ENCODE measurements around the gene MDGA2. TPM values are rescaled to one million over a fixed set of nuclear protein-coding genes. Genes with fewer than 3 reads are reported as not detected.

The MDGA2 gene
- total and polyA plus RNA-seq, 11 donors = 0.12 to 0.26 TPM; not detected in 9

- WGBS, 4 donors = 77 to 87% (median 82%) methylated on average over 1 of the region's 1 CpG
- no peak for ATAC-seq
- no peaks in the 10 kb centered on the region for H3K27me3 ChIP-seq
- H3K4me1 ChIP-seq = no peaks in the 10 kb centered on the region
- TF ChIP-seq CTCF (IDR thresholded peaks at IDR 0.05) (no peak), POLR2A (IDR thresholded peaks at IDR 0.05) (no peak)
- H3K36me3 ChIP-seq = no peaks in the 10 kb centered on the region
- no peak for DNase-seq
- no peak overlapping the region for H3K27ac ChIP-seq
- H3K4me3 ChIP-seq = no peak overlapping the region
- intact Hi-C loops (cut with DNase I) = no loop called here
- H3K9me3 ChIP-seq = peaks cover 0 to 5% (median 0%) of the 10 kb centered on the region in 12 donors
Observed at GRCh38 chr14:47167402-47167801, 508.0 kb downstream of the MDGA2 start.

- intact Hi-C loops (cut with DNase I) = no loop called here
- Histone ChIP-seq H3K36me3 (no peaks in the 10 kb centered on the region), H3K9me3 (no peaks in the 10 kb centered on the region), H3K27me3 (no peaks in the 10 kb centered on the region), H3K4me1 (no peaks in the 10 kb centered on the region), H3K27ac (no peak overlapping the region), H3K4me3 (no peak overlapping the region)
- 91 to 97% (median 95%) methylated on average over 12 to 13 of the region's 13 CpGs for WGBS, 4 donors
- DNase-seq (peak in 1 of 5 donors; percentile 42), ATAC-seq (no peak)
- no peak for TF ChIP-seq CTCF (IDR thresholded peaks at IDR 0.05)
- no peak for TF ChIP-seq POLR2A (IDR thresholded peaks at IDR 0.05)
Observed at GRCh38 chr14:47155395-47155794, 520.0 kb downstream of the MDGA2 start.

- Histone ChIP-seq H3K36me3 (no peaks in the 10 kb centered on the region), H3K27me3 (no peaks in the 10 kb centered on the region), H3K4me3 (no peak overlapping the region), H3K9me3 (no peaks in the 10 kb centered on the region), H3K4me1 (no peaks in the 10 kb centered on the region), H3K27ac (no peak overlapping the region)
- TF ChIP-seq POLR2A (IDR thresholded peaks at IDR 0.05) (no peak), CTCF (IDR thresholded peaks at IDR 0.05) (no peak)
- ATAC-seq (peak in 1 of 4 donors; percentile 24), DNase-seq (peak in 1 of 5 donors; percentile 44)
- intact Hi-C loops (cut with DNase I) = no loop called here
- 89 to 94% (median 92%) methylated on average over 6 to 14 of the region's 14 CpGs for WGBS, 4 donors
Observed at GRCh38 chr14:47154276-47154797, 521.1 kb downstream of the MDGA2 start.

- no peaks in the 10 kb centered on the region for H3K4me1 ChIP-seq
- no peak for DNase-seq
- intact Hi-C loops (cut with DNase I) = no loop called here
- no peak overlapping the region for H3K4me3 ChIP-seq
- no peak for ATAC-seq
- no peaks in the 10 kb centered on the region for H3K27me3 ChIP-seq
- H3K9me3 ChIP-seq = no peaks in the 10 kb centered on the region
- TF ChIP-seq POLR2A (IDR thresholded peaks at IDR 0.05) (no peak), CTCF (IDR thresholded peaks at IDR 0.05) (no peak)
- H3K27ac ChIP-seq = no peak overlapping the region
- H3K36me3 ChIP-seq = no peaks in the 10 kb centered on the region
Observed at GRCh38 chr14:47153746-47154145, 521.7 kb downstream of the MDGA2 start.

Measured in heart left ventricle (tissue), 16 donors.